22Rv1 (cell line): ENCODE results near the gene DNM1.

Source experiments
- H3K27ac ChIP-seq: fragments of 450-650 bp; 2 replicates; pipeline ENCODE4 v1.5.1; 2017
- ZFX ChIP-seq: fragments of 450-650 bp; IDR thresholded peaks from 2 replicates; pipeline ENCODE4 v1.6.1; 2017; ENCODE audit warnings: antibody characterized with exemption, borderline replicate concordance
- TF ChIP-seq, protein P1 (sequence below): fragments of 450-650 bp; IDR thresholded peaks from 2 replicates; pipeline ENCODE4 v1.5.1; 2017; ENCODE audit warnings: mild to moderate bottlenecking

DNM1 gene

DNA sequence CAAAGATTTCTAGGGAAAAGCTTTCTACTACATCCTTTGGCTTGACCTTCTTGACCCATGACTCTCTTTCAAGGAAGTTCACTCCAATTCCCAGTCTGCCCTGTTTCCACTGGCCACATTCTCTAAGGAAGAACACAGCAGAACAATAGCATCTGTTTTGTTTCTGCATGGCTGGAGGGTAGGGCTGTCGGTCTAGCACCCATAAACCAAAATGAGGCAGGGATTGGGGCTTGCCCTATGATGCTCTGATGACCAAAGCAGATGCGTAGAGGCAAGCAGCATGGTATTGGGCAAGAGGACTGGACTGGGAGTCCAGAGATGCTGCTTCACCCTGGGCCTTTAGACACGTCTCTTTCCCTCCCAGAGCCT is 48.5 kb downstream of the DNM1 start:
- no peak overlapping the region for H3K27ac ChIP-seq
- TF ChIP-seq, protein P1, sequence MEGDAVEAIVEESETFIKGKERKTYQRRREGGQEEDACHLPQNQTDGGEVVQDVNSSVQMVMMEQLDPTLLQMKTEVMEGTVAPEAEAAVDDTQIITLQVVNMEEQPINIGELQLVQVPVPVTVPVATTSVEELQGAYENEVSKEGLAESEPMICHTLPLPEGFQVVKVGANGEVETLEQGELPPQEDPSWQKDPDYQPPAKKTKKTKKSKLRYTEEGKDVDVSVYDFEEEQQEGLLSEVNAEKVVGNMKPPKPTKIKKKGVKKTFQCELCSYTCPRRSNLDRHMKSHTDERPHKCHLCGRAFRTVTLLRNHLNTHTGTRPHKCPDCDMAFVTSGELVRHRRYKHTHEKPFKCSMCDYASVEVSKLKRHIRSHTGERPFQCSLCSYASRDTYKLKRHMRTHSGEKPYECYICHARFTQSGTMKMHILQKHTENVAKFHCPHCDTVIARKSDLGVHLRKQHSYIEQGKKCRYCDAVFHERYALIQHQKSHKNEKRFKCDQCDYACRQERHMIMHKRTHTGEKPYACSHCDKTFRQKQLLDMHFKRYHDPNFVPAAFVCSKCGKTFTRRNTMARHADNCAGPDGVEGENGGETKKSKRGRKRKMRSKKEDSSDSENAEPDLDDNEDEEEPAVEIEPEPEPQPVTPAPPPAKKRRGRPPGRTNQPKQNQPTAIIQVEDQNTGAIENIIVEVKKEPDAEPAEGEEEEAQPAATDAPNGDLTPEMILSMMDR, result no peak
- no peak for TF ChIP-seq ZFX

DNA sequence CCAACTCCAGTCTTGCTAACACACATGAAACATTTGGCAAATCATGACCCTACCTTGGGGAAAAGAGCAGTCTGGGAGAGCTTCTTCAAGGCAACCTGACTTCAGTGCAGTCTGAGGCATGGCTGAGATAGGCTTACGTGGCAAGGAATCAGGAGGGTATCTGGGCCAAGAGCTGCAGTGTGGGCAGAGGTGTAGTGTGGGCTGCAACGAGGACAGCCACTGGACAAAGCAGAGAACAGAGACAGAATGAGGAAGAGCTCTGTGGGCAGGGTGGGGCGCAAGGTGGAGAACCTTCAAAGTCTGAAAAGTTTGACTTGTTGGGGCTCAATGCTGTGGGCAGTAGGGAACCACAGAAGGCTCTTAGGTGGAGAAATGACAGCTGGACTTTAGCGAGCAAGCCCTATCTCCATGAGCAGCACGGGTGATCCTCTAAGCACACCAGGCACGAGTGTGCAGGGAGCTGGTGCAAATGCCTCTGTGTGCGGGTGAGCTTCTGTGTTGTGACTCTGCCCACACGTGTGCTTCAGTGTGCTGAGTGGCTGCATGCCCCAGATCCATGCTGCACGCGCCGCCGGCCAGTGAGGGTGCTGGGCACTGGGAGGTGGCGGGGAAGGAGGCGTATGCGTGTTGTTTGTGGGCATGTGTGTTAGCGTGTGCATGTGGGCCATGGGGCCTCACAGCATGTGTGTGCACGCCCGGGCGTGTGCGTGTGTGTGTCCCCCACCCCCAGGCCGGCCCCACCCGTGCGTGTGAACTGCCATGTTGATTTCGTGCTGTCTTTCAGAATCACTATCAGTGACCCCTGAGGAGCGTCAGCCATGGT is 49.3 kb downstream of the DNM1 start:
- no peak overlapping the region for H3K27ac ChIP-seq
- no peak for TF ChIP-seq ZFX
- TF ChIP-seq, protein P1, result no peak

DNA sequence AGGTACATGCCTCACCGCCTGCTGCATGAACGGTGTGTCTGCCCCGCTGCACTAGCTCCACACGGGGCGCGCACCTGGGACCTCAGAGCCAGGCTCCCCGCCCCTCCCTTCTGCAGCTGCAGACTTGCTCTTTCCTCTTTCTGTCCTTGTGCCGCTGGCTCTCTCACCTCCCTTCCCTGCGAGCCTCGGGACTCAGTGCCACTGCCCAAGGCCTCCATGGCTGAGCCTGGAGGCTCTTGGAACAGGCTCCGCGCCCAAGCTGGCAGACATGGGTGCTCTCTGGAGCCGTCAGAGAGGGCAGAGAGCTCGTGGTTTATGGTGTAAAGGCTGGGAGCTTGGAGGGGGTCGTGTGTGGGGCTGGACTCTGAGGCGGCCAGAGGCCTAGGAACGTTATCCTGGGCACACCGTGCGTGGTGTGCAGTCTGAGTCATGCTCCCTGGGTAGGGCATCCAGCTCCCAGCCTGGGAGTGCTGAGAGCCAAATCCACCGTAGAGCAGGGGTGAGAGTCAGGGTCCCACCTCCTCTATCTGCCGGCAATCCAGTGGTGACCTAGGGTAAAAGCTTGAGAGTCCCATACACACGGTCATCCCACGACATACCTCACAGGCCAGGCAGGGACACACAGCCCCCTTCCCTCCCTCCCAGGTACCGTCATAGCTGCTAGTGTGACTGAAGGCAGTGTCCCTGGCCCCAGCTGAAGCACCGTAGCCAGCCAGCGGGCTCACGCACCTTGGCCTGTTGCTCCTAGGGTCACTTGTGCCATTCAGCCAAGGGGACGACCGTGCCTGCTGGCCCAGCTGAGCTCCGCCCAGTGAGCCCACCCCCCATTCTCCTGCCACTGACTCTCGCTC is 50.2 kb downstream of the DNM1 start:
- no peak overlapping the region for H3K27ac ChIP-seq
- TF ChIP-seq, protein P1, result no peak
- no peak for TF ChIP-seq ZFX

DNA sequence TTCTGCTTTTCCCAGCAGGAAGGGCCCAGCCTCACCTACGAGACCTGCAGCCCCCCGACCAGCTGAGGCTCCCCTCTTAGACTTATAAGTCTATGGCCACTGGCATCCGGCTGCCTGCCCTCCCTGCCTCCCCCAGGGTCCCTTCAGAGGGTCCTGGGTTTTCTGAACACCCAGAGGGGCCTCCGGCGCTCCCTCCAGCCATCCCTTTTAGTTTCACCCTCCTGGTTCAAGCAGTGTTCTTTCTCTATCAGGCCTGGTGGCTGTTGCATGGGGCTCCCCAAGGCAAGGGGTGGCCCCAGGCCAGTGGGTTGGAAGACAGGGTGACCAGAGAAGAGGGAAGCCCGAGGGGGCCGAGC is 50.8 kb downstream of the DNM1 start:
- H3K27ac ChIP-seq, result no peak overlapping the region
- TF ChIP-seq, protein P1, result no peak
- TF ChIP-seq ZFX, result no peak

DNA sequence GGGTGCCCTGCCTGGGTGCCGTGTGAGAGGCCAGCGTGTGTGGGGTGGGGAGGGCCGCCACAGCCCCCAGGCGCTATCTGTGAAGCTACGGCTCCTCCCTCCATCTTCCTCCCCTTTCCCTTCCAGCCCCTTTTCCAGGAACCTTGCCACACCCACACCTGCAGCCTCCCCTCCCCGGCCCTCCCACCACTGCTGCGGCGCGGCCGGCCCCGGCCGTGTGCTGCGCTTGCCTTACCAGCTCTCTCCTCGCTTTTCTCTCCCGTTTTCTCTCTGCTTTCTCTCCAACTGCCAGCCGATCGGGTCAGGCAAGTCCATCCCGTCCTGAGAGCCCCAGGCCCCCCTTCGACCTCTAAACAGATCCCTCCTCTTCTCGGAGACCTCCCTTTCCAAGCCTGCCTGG is 51.2 kb downstream of the DNM1 start:
- no peak for TF ChIP-seq ZFX
- TF ChIP-seq, protein P1, result no peak
- no peak overlapping the region for H3K27ac ChIP-seq

DNA sequence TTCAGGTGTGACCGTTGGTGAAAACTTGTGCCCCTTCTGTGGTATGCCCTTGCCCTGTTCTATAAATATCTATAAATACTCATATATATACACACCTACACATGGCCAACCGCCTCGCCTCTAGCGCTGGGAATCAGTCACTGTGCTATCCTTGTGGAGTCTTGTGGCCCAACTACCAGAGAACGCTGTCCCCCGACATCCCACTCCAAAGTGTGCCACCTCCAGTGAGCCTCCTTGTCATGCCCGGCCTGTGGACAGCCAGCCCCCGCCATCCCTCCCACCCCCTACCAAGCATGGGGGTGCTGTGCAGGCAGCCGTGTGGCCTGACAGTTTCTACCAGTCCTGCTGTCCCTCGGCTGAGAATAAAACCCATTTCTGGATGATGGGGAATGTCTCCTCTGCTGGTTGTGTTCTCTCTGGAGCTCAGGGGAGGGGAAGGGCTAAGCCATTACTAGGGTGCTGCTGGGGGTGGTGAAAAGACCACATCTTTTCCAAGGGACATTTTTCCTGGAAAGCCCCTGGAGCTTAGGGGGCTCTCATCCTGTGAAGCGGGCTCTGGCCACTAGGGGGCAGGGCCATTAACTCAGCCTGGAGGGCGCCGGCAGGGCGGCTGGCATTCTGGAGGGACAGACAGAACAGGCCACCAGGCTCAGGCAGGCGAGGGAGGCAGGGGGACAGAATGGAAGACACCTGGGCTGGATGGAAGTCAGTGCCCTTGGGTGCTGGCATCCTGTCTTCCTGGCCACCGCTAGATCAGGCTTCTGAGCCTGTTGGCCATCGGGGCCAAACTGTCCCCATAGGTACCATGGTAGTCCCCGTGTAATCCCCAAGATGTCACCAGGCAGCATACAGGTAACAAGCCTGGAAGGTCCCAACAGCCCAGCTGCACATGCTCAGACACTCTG is 51.9 kb downstream of the DNM1 start:
- H3K27ac ChIP-seq, result no peak overlapping the region

More for the DNA sequence above, 51.9 kb downstream of the DNM1 start:
- TF ChIP-seq ZFX, result no peak
- TF ChIP-seq, protein P1, result peak; percentile 93
